OCI-LY1 (cell line): ENCODE measurements around the gene TMEM44.
A peak's percentile ranks its signal among the peaks of the same experiment; 100 is the strongest.

Experiments
- H2AFZ ChIP-seq: fragments of 200-600 bp; sonication (generic), shearing (Covaris generic); 2 replicates; pipeline ENCODE4 v1.6.0; 2014; ENCODE audit warnings: antibody characterized with exemption, mild to moderate bottlenecking, low read length
- H3F3A ChIP-seq: fragments of 200-600 bp; sonication (generic), shearing (Covaris generic); 2 replicates; pipeline ENCODE4 v1.6.0; 2014; ENCODE audit warnings: mild to moderate bottlenecking, antibody characterized with exemption, low read length, moderate library complexity; ENCODE audit not compliant: insufficient read depth
- H3K27ac ChIP-seq: fragments of 200-600 bp; sonication (generic); 2 replicates; pipeline ENCODE4 v1.5.1; 2014; ENCODE audit warnings: low read length, mixed run types, mild to moderate bottlenecking, low read depth; ENCODE audit not compliant: poor library complexity, severe bottlenecking
- H3K27me3 ChIP-seq: fragments of 200-600 bp; sonication (generic); 2 replicates; pipeline ENCODE4 v1.6.0; 2014; ENCODE audit warnings: antibody characterized with exemption, mild to moderate bottlenecking, low read length, moderate library complexity; ENCODE audit not compliant: insufficient read depth
- H3K36me3 ChIP-seq: fragments of 200-600 bp; sonication (generic); 2 replicates; pipeline ENCODE4 v1.6.1; 2014; ENCODE audit warnings: mild to moderate bottlenecking, antibody characterized with exemption, low read length, moderate library complexity, mixed read lengths; ENCODE audit not compliant: insufficient read depth
- H3K4me1 ChIP-seq: fragments of 200-600 bp; sonication (generic); 2 replicates; pipeline ENCODE4 v1.5.1; 2014; ENCODE audit warnings: mild to moderate bottlenecking, low read length, moderate library complexity; ENCODE audit not compliant: insufficient read depth, severe bottlenecking
- H3K4me2 ChIP-seq: fragments of 200-600 bp; sonication (generic), shearing (Covaris generic); 2 replicates; pipeline ENCODE4 v1.6.1; 2014; ENCODE audit warnings: low read length
- H3K4me3 ChIP-seq: fragments of 200-600 bp; sonication (generic); 2 replicates; pipeline ENCODE4 v1.5.1; 2014; ENCODE audit warnings: low read length, low read depth, mild to moderate bottlenecking, mixed read lengths; ENCODE audit not compliant: poor library complexity, severe bottlenecking
- H3K79me2 ChIP-seq: fragments of 200-600 bp; shearing (Covaris generic); 2 replicates; pipeline ENCODE4 v1.6.1; 2016; ENCODE audit warnings: mixed run types, low read length, mixed read lengths; ENCODE audit not compliant: insufficient read depth
- H3K9ac ChIP-seq: fragments of 200-600 bp; sonication (generic), shearing (Covaris generic); 2 replicates; pipeline ENCODE4 v1.6.1; 2014; ENCODE audit warnings: mild to moderate bottlenecking, low read length, mixed read lengths
- H3K9me2 ChIP-seq: fragments of 200-600 bp; sonication (generic), shearing (Covaris generic); 2 replicates; pipeline ENCODE4 v1.6.1; 2014; ENCODE audit warnings: low read depth, mild to moderate bottlenecking, low read length, mixed read lengths
- H3K9me3 ChIP-seq: fragments of 200-600 bp; shearing (Covaris generic); 2 replicates; pipeline ENCODE4 v1.6.1; 2014; ENCODE audit warnings: low read length, mixed read lengths
- H4K20me1 ChIP-seq: fragments of 200-600 bp; sonication (generic), shearing (Covaris generic); 2 replicates; pipeline ENCODE4 v1.6.0; 2016; ENCODE audit warnings: mild to moderate bottlenecking, low read length; ENCODE audit not compliant: insufficient read depth
- EZH2 ChIP-seq: fragments of 200-600 bp; sonication (generic), shearing (Covaris generic); IDR thresholded peaks from 2 replicates; pipeline ENCODE4 v1.8.0; 2017; ENCODE audit warnings: borderline replicate concordance, mixed run types, mild to moderate bottlenecking, antibody characterized with exemption, low read length, moderate library complexity, mixed read lengths
- TF ChIP-seq, protein P1 (sequence below): fragments of 200-600 bp; sonication (generic), shearing (Covaris generic); IDR thresholded peaks from 2 replicates; pipeline ENCODE4 v1.5.1; 2017; ENCODE audit warnings: mild to moderate bottlenecking, antibody characterized with exemption, low read length, moderate library complexity, mixed read lengths

The TMEM44 gene

GRCh38 chr3:194555175-194556062 is 77.8 kb downstream of the TMEM44 start:
- Histone ChIP-seq H3K4me1 (peaks cover 18% of the 10 kb centered on the region), H4K20me1 (no peaks in the 10 kb centered on the region), H3K4me3 (no peak overlapping the region), H3K27me3 (no peaks in the 10 kb centered on the region), H3K36me3 (no peaks in the 10 kb centered on the region), H3K4me2 (no peak overlapping the region), H3K79me2 (no peaks in the 10 kb centered on the region), H3F3A (no peaks in the 10 kb centered on the region), H3K27ac (no peak overlapping the region), H3K9me3 (no peaks in the 10 kb centered on the region), H3K9me2 (no peaks in the 10 kb centered on the region), H3K9ac (no peak overlapping the region), H2AFZ (peak overlapping the region; percentile 94)
- TF ChIP-seq, protein P1, sequence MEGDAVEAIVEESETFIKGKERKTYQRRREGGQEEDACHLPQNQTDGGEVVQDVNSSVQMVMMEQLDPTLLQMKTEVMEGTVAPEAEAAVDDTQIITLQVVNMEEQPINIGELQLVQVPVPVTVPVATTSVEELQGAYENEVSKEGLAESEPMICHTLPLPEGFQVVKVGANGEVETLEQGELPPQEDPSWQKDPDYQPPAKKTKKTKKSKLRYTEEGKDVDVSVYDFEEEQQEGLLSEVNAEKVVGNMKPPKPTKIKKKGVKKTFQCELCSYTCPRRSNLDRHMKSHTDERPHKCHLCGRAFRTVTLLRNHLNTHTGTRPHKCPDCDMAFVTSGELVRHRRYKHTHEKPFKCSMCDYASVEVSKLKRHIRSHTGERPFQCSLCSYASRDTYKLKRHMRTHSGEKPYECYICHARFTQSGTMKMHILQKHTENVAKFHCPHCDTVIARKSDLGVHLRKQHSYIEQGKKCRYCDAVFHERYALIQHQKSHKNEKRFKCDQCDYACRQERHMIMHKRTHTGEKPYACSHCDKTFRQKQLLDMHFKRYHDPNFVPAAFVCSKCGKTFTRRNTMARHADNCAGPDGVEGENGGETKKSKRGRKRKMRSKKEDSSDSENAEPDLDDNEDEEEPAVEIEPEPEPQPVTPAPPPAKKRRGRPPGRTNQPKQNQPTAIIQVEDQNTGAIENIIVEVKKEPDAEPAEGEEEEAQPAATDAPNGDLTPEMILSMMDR = no peak
- no peak for TF ChIP-seq EZH2

DNA sequence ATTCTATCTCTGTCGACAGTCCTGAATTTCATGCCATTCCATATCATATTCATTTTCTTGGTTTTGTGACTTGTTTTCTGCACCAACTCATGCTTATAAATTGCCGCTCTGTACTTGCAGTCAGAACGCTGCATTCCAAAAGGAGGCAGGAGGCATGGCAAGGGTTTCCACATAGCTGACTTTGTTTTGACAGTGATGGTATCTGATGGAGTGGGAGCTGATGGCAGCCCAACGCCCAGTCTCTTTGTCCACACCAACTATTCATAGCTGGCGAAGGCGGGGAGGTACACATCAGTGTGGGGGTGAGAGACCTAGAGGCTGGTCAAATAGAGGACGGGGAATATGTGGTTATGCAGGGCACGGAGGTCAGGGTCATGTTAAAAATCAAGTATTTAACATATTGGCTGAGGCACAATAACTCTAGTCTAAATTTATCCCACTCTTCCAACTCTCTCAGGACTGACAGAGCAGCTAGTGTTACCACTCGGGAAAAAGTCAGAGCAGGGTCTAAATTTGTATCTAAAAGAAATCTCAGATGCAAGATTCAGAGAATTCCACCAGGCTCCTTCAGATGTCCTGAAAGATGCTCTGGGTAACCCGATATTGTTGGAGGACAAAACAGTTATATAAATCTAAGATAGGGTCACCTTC is 78.6 kb downstream of the TMEM44 start:
- Histone ChIP-seq H2AFZ (no peak overlapping the region), H3K4me2 (no peak overlapping the region), H3K27me3 (no peaks in the 10 kb centered on the region), H3K4me1 (peaks cover 18% of the 10 kb centered on the region), H3K9me3 (no peaks in the 10 kb centered on the region), H3K27ac (no peak overlapping the region), H4K20me1 (no peaks in the 10 kb centered on the region), H3K79me2 (no peaks in the 10 kb centered on the region), H3K4me3 (no peak overlapping the region), H3F3A (no peaks in the 10 kb centered on the region), H3K9ac (no peak overlapping the region), H3K9me2 (no peaks in the 10 kb centered on the region), H3K36me3 (no peaks in the 10 kb centered on the region)
- no peak for TF ChIP-seq EZH2
- TF ChIP-seq, protein P1 = no peak

DNA sequence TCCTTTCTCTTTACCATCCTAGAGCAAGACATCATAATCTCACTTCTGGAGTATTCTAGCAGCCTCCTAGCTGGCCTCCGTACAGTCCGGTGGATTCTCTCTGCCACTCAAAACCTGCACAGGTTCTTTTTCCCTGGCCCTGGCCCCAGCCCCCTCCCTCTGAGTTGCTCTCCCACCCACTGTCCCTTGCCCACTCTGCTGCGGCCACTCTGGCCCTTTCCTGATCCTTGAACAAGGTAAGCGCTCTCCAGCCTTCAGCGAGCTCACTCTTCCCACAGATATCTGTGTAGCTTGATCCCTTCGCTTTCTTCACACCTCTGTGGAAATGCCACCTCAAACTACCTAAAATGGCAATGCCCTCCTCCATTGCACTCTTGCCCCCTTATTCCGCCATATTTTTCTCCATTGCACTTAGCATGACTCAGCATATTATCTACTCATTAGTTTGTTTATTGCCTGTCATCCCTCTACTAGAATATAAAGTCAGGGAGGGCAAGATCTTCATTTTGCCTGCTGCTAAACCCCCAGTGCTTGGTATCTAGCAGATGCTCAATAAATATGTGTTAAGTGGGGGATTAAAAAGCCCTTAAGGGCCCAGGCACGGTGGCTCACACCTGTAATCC is 80.8 kb downstream of the TMEM44 start:
- Histone ChIP-seq H3K9me2 (no peaks in the 10 kb centered on the region), H3K27me3 (no peaks in the 10 kb centered on the region), H3K27ac (no peak overlapping the region), H4K20me1 (no peaks in the 10 kb centered on the region), H3K36me3 (no peaks in the 10 kb centered on the region), H3K4me2 (no peak overlapping the region), H3K9ac (no peak overlapping the region), H3K9me3 (no peaks in the 10 kb centered on the region), H3K4me1 (peaks cover 22% of the 10 kb centered on the region), H2AFZ (no peak overlapping the region), H3F3A (no peaks in the 10 kb centered on the region), H3K4me3 (no peak overlapping the region), H3K79me2 (no peaks in the 10 kb centered on the region)
- TF ChIP-seq, protein P1 = no peak
- no peak for TF ChIP-seq EZH2
